HepG2 (cell line): ENCODE results near the gene DRD3. TPM values are rescaled to one million over a fixed set of nuclear protein-coding genes. Genes with fewer than 3 reads are reported as not detected.

Experiments
- ATAC-seq: fragments of 200-7000 bp; cut with Tn5 transposase; 3 replicates; pipeline ENCODE4 v1.9.1; 2020; ENCODE audit warnings: mild to moderate bottlenecking, moderate library complexity
- BruUV-seq: library from RNA; stranded (reverse); fragments of 400-500 nt; replicated peaks from 2 replicates; lab custom pipeline; 2021; lab: Mats Ljungman, UMichigan
- CTCF ChIA-PET: fragments of 300-600 bp; formaldehyde crosslinking; extraction: SDS; loops from one replicate; lab custom pipeline; 2021; ENCODE audit warnings: low total read pairs, inconsistent platforms, low intra/inter-chr PET ratio; lab: Yijun Ruan, JAX
- POLR2A ChIA-PET: fragments of 350-600 bp; sonication (Branson Sonifier 250); formaldehyde crosslinking; loops from one replicate; lab custom pipeline; 2020; ENCODE audit warnings: antibody characterized with exemption, inconsistent platforms; lab: Yijun Ruan, JAX
- DNase-seq: peaks from one replicate; pipeline ENCODE4 v3.0.0-alpha.2; 2015; ENCODE audit warnings: low spot score
- FAIRE-seq: peaks from 3 replicates; lab custom pipeline; 2011; peaks lifted over from hg19 to GRCh38; lab: Jason Lieb, UNC
- H2AFZ ChIP-seq: one replicate; pipeline ENCODE4 v1.6.1; 2011; ENCODE audit warnings: low read length, inconsistent platforms
- H3K27ac ChIP-seq: fragments of 300-600 bp; 3 replicates; pipeline ENCODE4 v1.8.0; 2011; ENCODE audit warnings: mixed run types, mild to moderate bottlenecking, mixed read lengths, low read length, inconsistent platforms; ENCODE audit not compliant: insufficient read depth; ENCODE audit errors: extremely low read length
- H3K27me3 ChIP-seq, 2 experiments: fragments of 200-600 bp in 1 of 2; 2 replicates in 1 of 2; 3 replicates in 1 of 2; pipeline versions ENCODE4 v1.6.0 to v1.8.0; 2011; ENCODE audit warnings: low read length in 2 of 2, mild to moderate bottlenecking in 2 of 2, moderate library complexity in 2 of 2, inconsistent platforms in 1 of 2; ENCODE audit not compliant: insufficient read depth in 2 of 2, control insufficient read depth in 1 of 2
- H3K36me3 ChIP-seq, 2 experiments: fragments of 200-600 bp in 1 of 2; replicated peaks in 1 of 2; 2 replicates in 1 of 2; 3 replicates in 1 of 2; pipeline versions ENCODE4 v1.5.1 to v1.8.0; 2011; ENCODE audit warnings: low read length in 2 of 2, inconsistent platforms in 1 of 2; ENCODE audit not compliant: insufficient read depth in 2 of 2, control insufficient read depth in 1 of 2
- H3K4me1 ChIP-seq: 2 replicates; pipeline ENCODE4 v1.5.1; 2012; ENCODE audit warnings: low read length, inconsistent platforms; ENCODE audit not compliant: insufficient read depth
- H3K4me2 ChIP-seq: 2 replicates; pipeline ENCODE4 v1.6.0; 2011; ENCODE audit warnings: low read depth, low read length, inconsistent platforms
- H3K4me3 ChIP-seq, 3 experiments: fragments of 200-600 bp in 1 of 3; sonication (generic), shearing (Covaris generic) in 1 of 3; replicated peaks in 1 of 3; 2 replicates each; pipeline ENCODE4 v1.5.1; 2011 to 2016; ENCODE audit warnings: low read length in 3 of 3, inconsistent platforms in 2 of 3, low read depth in 2 of 3, mild to moderate bottlenecking in 2 of 3, control low read depth in 1 of 3, mixed read lengths in 1 of 3; ENCODE audit not compliant: insufficient read depth in 1 of 3
- H3K79me2 ChIP-seq: one replicate; pipeline ENCODE4 v1.6.1; 2011; ENCODE audit warnings: low read length, inconsistent platforms; ENCODE audit not compliant: insufficient read depth
- H3K9ac ChIP-seq: 2 replicates; pipeline ENCODE4 v1.6.0; 2011; ENCODE audit warnings: mild to moderate bottlenecking, low read depth, low read length, inconsistent platforms; ENCODE audit not compliant: insufficient read depth
- H3K9me3 ChIP-seq: 2 replicates; pipeline ENCODE4 v1.5.1; 2012; ENCODE audit warnings: mild to moderate bottlenecking, low read length
- H4K20me1 ChIP-seq: 2 replicates; pipeline ENCODE4 v1.6.0; 2011; ENCODE audit warnings: inconsistent platforms, mild to moderate bottlenecking, low read length, moderate library complexity; ENCODE audit not compliant: insufficient read depth
- AKAP8 ChIP-seq: sonication (generic); formaldehyde crosslinking; IDR thresholded peaks from 2 replicates; pipeline ENCODE4 v1.5.1; 2020; ENCODE audit warnings: mild to moderate bottlenecking, missing genetic modification reagents
- DPF2 ChIP-seq: sonication (generic); formaldehyde crosslinking; IDR thresholded peaks from 2 replicates; pipeline ENCODE4 v1.4.0; 2020; ENCODE audit warnings: mild to moderate bottlenecking, low read depth, missing genetic modification reagents, borderline replicate concordance
- ETV6 ChIP-seq: sonication (generic); formaldehyde crosslinking; conservative IDR thresholded peaks from 2 replicates; pipeline ENCODE4 v1.4.0; 2020; ENCODE audit warnings: missing genetic modification reagents
- FUBP1 ChIP-seq: sonication (generic); formaldehyde crosslinking; IDR thresholded peaks from 2 replicates; pipeline ENCODE4 v1.5.1; 2020; ENCODE audit warnings: missing genetic modification reagents, mild to moderate bottlenecking, borderline replicate concordance
- KAT8 ChIP-seq: IDR thresholded peaks from 2 replicates; pipeline ENCODE4 v1.6.1; 2016; ENCODE audit warnings: missing genetic modification reagents, missing compliant biosample characterization
- MXI1 ChIP-seq: IDR thresholded peaks from 3 replicates; pipeline ENCODE4 v1.6.1; 2012; ENCODE audit warnings: low read depth, low read length, inconsistent platforms, borderline replicate concordance
- RBAK ChIP-seq: sonication (generic); formaldehyde crosslinking; IDR thresholded peaks from 2 replicates; pipeline ENCODE4 v1.5.1; 2020; ENCODE audit warnings: mild to moderate bottlenecking, missing genetic modification reagents
- RELA ChIP-seq: sonication (generic); formaldehyde crosslinking; IDR thresholded peaks from 2 replicates; pipeline ENCODE4 v1.4.0; 2020; ENCODE audit warnings: missing genetic modification reagents
- SALL2 ChIP-seq: sonication (generic); formaldehyde crosslinking; IDR thresholded peaks from 2 replicates; pipeline ENCODE4 v1.8.1; 2023; ENCODE audit warnings: mild to moderate bottlenecking, missing genetic modification reagents, inconsistent platforms
- TCF7 ChIP-seq: sonication (generic); IDR thresholded peaks from 2 replicates; pipeline ENCODE4 v1.6.1; 2016; ENCODE audit warnings: antibody characterized with exemption, low read depth
- ZKSCAN5 ChIP-seq: sonication (generic); formaldehyde crosslinking; IDR thresholded peaks from 2 replicates; pipeline ENCODE4 v1.5.1; 2020; ENCODE audit warnings: mild to moderate bottlenecking, missing genetic modification reagents
- ZNF468 ChIP-seq: sonication (generic); formaldehyde crosslinking; IDR thresholded peaks from 2 replicates; pipeline ENCODE4 v1.8.0; 2022; ENCODE audit warnings: mild to moderate bottlenecking, moderate library complexity, missing genetic modification reagents
- ZNF580 ChIP-seq: IDR thresholded peaks from 2 replicates; pipeline ENCODE4 v1.6.1; 2016; ENCODE audit warnings: low read depth, borderline replicate concordance
- ZNF703 ChIP-seq: sonication (generic); formaldehyde crosslinking; IDR thresholded peaks from 2 replicates; pipeline ENCODE4 v1.5.1; 2020; ENCODE audit warnings: missing genetic modification reagents, mild to moderate bottlenecking, moderate library complexity, borderline replicate concordance
- WGBS: methylation state at CpG from one replicate; pipeline ENCODE4 v1.1.6; 2017; ENCODE audit warnings: low lambda C conversion rate; 5-methylcytosine and 5-hydroxymethylcytosine counted together
- in situ Hi-C: cut with HindIII; loops from 2 replicates; pipeline ENCODE4 v1.10.0; 2017; ENCODE audit warnings: low pct_unique_long_range_greater_than_20kb; ENCODE audit not compliant: extremely low pct_ligation_motif_present
- intact Hi-C: fragments of 100-400 bp; cut with micrococcal nuclease; formaldehyde crosslinking; loops from one replicate; pipeline ENCODE4 v1.10.0; 2022; ENCODE audit not compliant: unreplicated experiment
- polyA plus RNA-seq, 8 experiments: library from polyadenylated mRNA; depleted of rRNA in 3 of 8; stranded (reverse) in 7 of 8; unstranded in 1 of 8; fragments of >200 nt; fragmentation: Illumina TruSeq in 4 of 8; extraction: Trizol in 4 of 8; gene quantifications; 2 replicates each; pipeline versions ENCODE4 v1.2.1 to v1.2.3, GENCODE V29; 2011 to 2016; ENCODE audit warnings: low read depth in 4 of 8, missing spikeins in 1 of 8, mixed read lengths in 1 of 8; ENCODE audit not compliant: insufficient read depth in 1 of 8
- total RNA-seq, 5 experiments: library from RNA; depleted of rRNA; stranded (reverse); fragments of >200 nt; fragmentation: Illumina TruSeq; extraction: Trizol; gene quantifications; 2 replicates each; pipeline ENCODE4 v1.2.3, GENCODE V29; 2016; ENCODE audit warnings: low read depth in 1 of 5
- TF ChIP-seq, protein P1 (sequence below): sonication (generic); formaldehyde crosslinking; IDR thresholded peaks from 2 replicates; pipeline ENCODE4 v1.5.1; 2020; ENCODE audit warnings: mild to moderate bottlenecking, moderate library complexity, missing genetic modification reagents
- TF ChIP-seq, protein P2 (sequence below), 2 experiments: fragments of 450-650 bp in 1 of 2; sonication (generic) in 1 of 2; formaldehyde crosslinking; IDR thresholded peaks; 2 replicates each; pipeline versions ENCODE4 v1.5.0 to v1.8.0; 2020 to 2022; ENCODE audit warnings: mild to moderate bottlenecking in 1 of 2, missing genetic modification reagents in 1 of 2

Gene DRD3
- total and polyA plus RNA-seq, 2 of the 13 experiments (the other 11 are each of a cell fraction or from before 2014, with no cell fraction given), result not detected

GRCh38 chr3:114147251-114147650, 31.6 kb downstream of the DRD3 start (continued):
- TF ChIP-seq, protein P1, sequence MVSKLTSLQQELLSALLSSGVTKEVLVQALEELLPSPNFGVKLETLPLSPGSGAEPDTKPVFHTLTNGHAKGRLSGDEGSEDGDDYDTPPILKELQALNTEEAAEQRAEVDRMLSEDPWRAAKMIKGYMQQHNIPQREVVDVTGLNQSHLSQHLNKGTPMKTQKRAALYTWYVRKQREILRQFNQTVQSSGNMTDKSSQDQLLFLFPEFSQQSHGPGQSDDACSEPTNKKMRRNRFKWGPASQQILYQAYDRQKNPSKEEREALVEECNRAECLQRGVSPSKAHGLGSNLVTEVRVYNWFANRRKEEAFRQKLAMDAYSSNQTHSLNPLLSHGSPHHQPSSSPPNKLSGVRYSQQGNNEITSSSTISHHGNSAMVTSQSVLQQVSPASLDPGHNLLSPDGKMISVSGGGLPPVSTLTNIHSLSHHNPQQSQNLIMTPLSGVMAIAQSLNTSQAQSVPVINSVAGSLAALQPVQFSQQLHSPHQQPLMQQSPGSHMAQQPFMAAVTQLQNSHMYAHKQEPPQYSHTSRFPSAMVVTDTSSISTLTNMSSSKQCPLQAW (CRISPR knock-in tag), result no peak
- TF ChIP-seq ZKSCAN5, result no peak
- no peak for TF ChIP-seq ZNF703 (CRISPR knock-in tag)

DNA sequence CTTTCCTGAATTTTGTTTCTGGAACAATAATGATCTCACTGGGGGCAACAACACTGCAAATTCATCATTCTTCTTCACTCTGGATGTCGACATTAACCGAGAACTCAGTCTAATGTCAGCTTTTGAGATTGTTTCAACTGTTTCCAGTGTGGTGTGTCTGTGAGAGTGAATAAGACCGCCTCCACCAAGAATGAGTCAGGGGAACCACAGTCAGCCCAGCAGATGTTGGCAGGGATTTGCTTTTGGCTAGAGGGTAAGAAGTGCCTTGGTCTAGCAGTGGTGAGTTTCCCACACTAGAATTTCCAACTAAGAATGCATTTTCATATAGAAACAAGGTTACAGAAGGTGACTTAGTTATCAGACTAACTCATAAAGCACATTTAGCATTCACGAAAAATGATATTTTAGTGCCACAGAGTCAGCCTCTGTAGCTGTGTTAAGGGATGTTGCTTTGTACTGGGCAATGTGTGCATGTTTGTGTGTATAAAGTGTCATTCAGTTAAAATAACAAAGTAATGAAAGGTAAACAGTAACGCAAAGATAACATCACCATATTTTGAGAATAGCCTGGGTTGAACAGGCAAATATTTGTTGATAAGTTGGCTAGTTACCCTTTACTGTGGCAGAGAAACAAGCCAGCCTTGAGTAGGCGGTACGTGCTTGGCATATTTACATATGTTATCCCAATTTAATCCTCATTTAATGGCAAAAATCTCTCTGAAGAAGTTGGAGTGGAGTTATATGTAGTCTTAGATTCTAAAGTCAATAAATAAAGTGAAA, 33.8 kb downstream of the DRD3 start:
- intact Hi-C loops (no loop called here), in situ Hi-C loops (no loop called here)
- POLR2A ChIA-PET, result no interaction called here
- ATAC-seq (no peak), FAIRE-seq (no peak), DNase-seq (no peak)
- H3K9ac ChIP-seq, result no peak overlapping the region
- no peaks in the 10 kb centered on the region for H3K9me3 ChIP-seq
- H4K20me1 ChIP-seq, result no peaks in the 10 kb centered on the region
- no peaks in the 10 kb centered on the region for H3K4me1 ChIP-seq
- no peak overlapping the region for H3K4me2 ChIP-seq
- no peaks in the 10 kb centered on the region for H3K79me2 ChIP-seq
- CTCF ChIA-PET, result no interaction called here
- WGBS, result 2% methylated on average over 7 of the region's 7 CpGs
- no peak overlapping the region for H2AFZ ChIP-seq
- H3K27ac ChIP-seq, result no peak overlapping the region
- no peak overlapping the region for H3K4me3 ChIP-seq
- no TSS peak for BruUV-seq
- no peaks in the 10 kb centered on the region for H3K36me3 ChIP-seq
- H3K27me3 ChIP-seq, result peaks cover 0 to 2% of the 10 kb centered on the region in 2 experiments; a peak in 3 of 5 replicates
- TF ChIP-seq RBAK (no peak), RELA (no peak), ZNF580 (CRISPR knock-in tag) (no peak), DPF2 (no peak), MXI1 (no peak), FUBP1 (no peak), KAT8 (CRISPR knock-in tag) (no peak), ETV6 (no peak), AKAP8 (CRISPR knock-in tag) (no peak), SALL2 (no peak), TCF7 (no peak), ZNF468 (CRISPR knock-in tag) (no peak)
- TF ChIP-seq, protein P2, sequence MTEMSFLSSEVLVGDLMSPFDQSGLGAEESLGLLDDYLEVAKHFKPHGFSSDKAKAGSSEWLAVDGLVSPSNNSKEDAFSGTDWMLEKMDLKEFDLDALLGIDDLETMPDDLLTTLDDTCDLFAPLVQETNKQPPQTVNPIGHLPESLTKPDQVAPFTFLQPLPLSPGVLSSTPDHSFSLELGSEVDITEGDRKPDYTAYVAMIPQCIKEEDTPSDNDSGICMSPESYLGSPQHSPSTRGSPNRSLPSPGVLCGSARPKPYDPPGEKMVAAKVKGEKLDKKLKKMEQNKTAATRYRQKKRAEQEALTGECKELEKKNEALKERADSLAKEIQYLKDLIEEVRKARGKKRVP (CRISPR knock-in tag; IDR thresholded peaks at IDR 0.05), result no peak
